ENCODE data around the gene RBMS3. TPM values are rescaled to one million over a fixed set of nuclear protein-coding genes. Genes with fewer than 3 reads are reported as not detected.

RBMS3 gene
- total RNA-seq, 2 donors from 2014 or later, result 27.3 to 51.4 TPM

GRCh38 chr3:29594261-29594660, 313.4 kb downstream of the RBMS3 start:
- DNase-seq (ENCODE audit: low spot score), result no peak

GRCh38 chr3:29597376-29598008, 316.6 kb downstream of the RBMS3 start:
- H3K27ac ChIP-seq, result no peak overlapping the region
- no peaks in the 10 kb centered on the region for H3K36me3 ChIP-seq
- peaks cover 0 to 2% of the 10 kb centered on the region in 2 donors for H3K4me1 ChIP-seq
- H3K27me3 ChIP-seq, result no peaks in the 10 kb centered on the region
- TF ChIP-seq CTCF (IDR thresholded peaks at IDR 0.05), result no peak
- DNase-seq (ENCODE audit: low spot score), result no peak
- no peak overlapping the region for H3K4me3 ChIP-seq
- H3K9me3 ChIP-seq, result no peaks in the 10 kb centered on the region

More at GRCh38 chr3:29594261-29594660, 313.4 kb downstream of the RBMS3 start:
- Histone ChIP-seq H3K4me1 (peaks cover 0 to 5% of the 10 kb centered on the region in 2 donors), H3K36me3 (no peaks in the 10 kb centered on the region), H3K27me3 (no peaks in the 10 kb centered on the region), H3K4me3 (no peak overlapping the region), H3K9me3 (no peaks in the 10 kb centered on the region), H3K27ac (no peak overlapping the region)
- no peak for TF ChIP-seq CTCF (IDR thresholded peaks at IDR 0.05)

GRCh38 chr3:29601861-29602585, 321.2 kb downstream of the RBMS3 start:
- H3K27ac ChIP-seq, result no peak overlapping the region
- H3K4me3 ChIP-seq, result no peak overlapping the region
- TF ChIP-seq CTCF (IDR thresholded peaks at IDR 0.05), result no peak
- no peaks in the 10 kb centered on the region for H3K36me3 ChIP-seq
- DNase-seq (ENCODE audit: low spot score), result no peak
- H3K9me3 ChIP-seq, result no peaks in the 10 kb centered on the region
- H3K4me1 ChIP-seq, result peaks cover 0 to 5% of the 10 kb centered on the region in 2 donors
- no peaks in the 10 kb centered on the region for H3K27me3 ChIP-seq

GRCh38 chr3:29605845-29606244, 325.0 kb downstream of the RBMS3 start:
- Histone ChIP-seq H3K36me3 (no peaks in the 10 kb centered on the region), H3K4me1 (peaks cover 0 to 5% of the 10 kb centered on the region in 2 donors), H3K27ac (no peak overlapping the region), H3K27me3 (no peaks in the 10 kb centered on the region), H3K9me3 (no peaks in the 10 kb centered on the region), H3K4me3 (no peak overlapping the region)
- no peak for TF ChIP-seq CTCF (IDR thresholded peaks at IDR 0.05)
- no peak for DNase-seq (ENCODE audit: low spot score)

DNA sequence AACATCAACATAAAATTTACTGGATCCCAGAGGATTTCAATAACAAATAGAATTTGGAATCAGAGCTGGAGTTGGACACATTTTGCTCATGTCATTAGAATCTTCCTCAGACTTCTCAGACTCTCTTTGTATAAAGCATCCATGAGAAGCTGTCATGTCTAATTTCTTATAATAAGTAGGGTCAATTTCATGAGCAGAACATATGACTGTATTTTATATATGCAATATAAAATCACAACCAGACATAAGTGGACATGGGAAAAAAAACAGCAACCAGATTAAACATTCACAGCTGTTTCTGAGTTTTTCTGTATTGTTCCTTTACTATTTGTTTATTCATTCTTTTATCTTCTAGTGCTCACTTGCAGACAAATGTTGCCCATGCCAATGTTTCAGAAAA, 325.5 kb downstream of the RBMS3 start:
- Histone ChIP-seq H3K27me3 (no peaks in the 10 kb centered on the region), H3K36me3 (no peaks in the 10 kb centered on the region), H3K9me3 (no peaks in the 10 kb centered on the region), H3K27ac (no peak overlapping the region), H3K4me3 (no peak overlapping the region), H3K4me1 (peaks cover 0 to 5% of the 10 kb centered on the region in 2 donors)
- TF ChIP-seq CTCF (IDR thresholded peaks at IDR 0.05), result no peak
- DNase-seq (ENCODE audit: low spot score), result no peak
